PC-3 (cell line): ENCODE data around the gene DDX10. TPM values are rescaled to one million over a fixed set of nuclear protein-coding genes. Genes with fewer than 3 reads are reported as not detected.

Experiments used
- ATAC-seq: fragments of 200-7000 bp; cut with Tn5 transposase; 2 replicates; pipeline ENCODE4 v1.9.1; 2020; ENCODE audit warnings: mild to moderate bottlenecking, moderate library complexity
- BruUV-seq: library from RNA; stranded (reverse); fragments of 400-500 nt; replicated peaks from 2 replicates; lab custom pipeline; 2021; lab: Mats Ljungman, UMichigan
- CTCF ChIA-PET: fragments of 300-600 bp; sonication (Branson Sonifier 250); formaldehyde crosslinking; loops from one replicate; lab custom pipeline; 2022; ENCODE audit warnings: antibody characterized with exemption; lab: Charles Lee
- POLR2A ChIA-PET: fragments of 300-600 bp; sonication (Branson Sonifier 250); formaldehyde crosslinking; loops from one replicate; lab custom pipeline; 2022; ENCODE audit warnings: antibody characterized with exemption; ENCODE audit not compliant: unreplicated experiment; lab: Charles Lee
- DNase-seq: peaks from one replicate; pipeline ENCODE4 v3.0.0-alpha.2; 2015
- H2AFZ ChIP-seq: fragments of 300-600 bp; sonication (generic); 2 replicates; pipeline ENCODE4 v1.6.0; 2016; ENCODE audit warnings: antibody characterized with exemption, low read length
- H3F3A ChIP-seq: fragments of 300-600 bp; sonication (generic); one replicate; pipeline ENCODE4 v1.6.0; 2017; ENCODE audit warnings: antibody characterized with exemption, low read length, control low read depth, mild to moderate bottlenecking; ENCODE audit not compliant: unreplicated experiment
- H3K27ac ChIP-seq: fragments of 300-600 bp; sonication (generic); 2 replicates; pipeline ENCODE4 v1.5.1; 2016; ENCODE audit warnings: mild to moderate bottlenecking, low read length
- H3K27me3 ChIP-seq: fragments of 300-600 bp; sonication (generic); 2 replicates; pipeline ENCODE4 v1.6.1; 2016; ENCODE audit warnings: low read length, mixed read lengths
- H3K36me3 ChIP-seq: fragments of 300-600 bp; sonication (generic); 2 replicates; pipeline ENCODE4 v1.6.1; 2016; ENCODE audit warnings: low read depth, mixed run types, low read length, mixed read lengths
- H3K4me1 ChIP-seq: fragments of 300-600 bp; sonication (generic); 2 replicates; pipeline ENCODE4 v1.5.1; 2016; ENCODE audit warnings: low read length; ENCODE audit not compliant: insufficient read depth
- H3K4me2 ChIP-seq: fragments of 300-600 bp; sonication (generic); 2 replicates; pipeline ENCODE4 v1.6.0; 2016; ENCODE audit warnings: low read length
- H3K4me3 ChIP-seq: fragments of 300-600 bp; sonication (generic); 2 replicates; pipeline ENCODE4 v1.5.1; 2016; ENCODE audit warnings: mild to moderate bottlenecking, low read length, mixed read lengths
- H3K79me2 ChIP-seq: fragments of 300-600 bp; sonication (generic); 2 replicates; pipeline ENCODE4 v1.6.1; 2017; ENCODE audit warnings: low read length, mixed read lengths
- H3K9ac ChIP-seq: fragments of 300-600 bp; sonication (generic); 2 replicates; pipeline ENCODE4 v1.6.0; 2016; ENCODE audit warnings: mild to moderate bottlenecking, low read length
- H3K9me2 ChIP-seq: fragments of 300-600 bp; sonication (generic); replicated peaks from 2 replicates; pipeline ENCODE4 v1.6.1; 2016; ENCODE audit warnings: mixed run types, low read length, mixed read lengths
- H3K9me3 ChIP-seq: fragments of 300-600 bp; sonication (generic); 2 replicates; pipeline ENCODE4 v1.6.1; 2016; ENCODE audit warnings: low read length, mixed read lengths
- H4K20me1 ChIP-seq: fragments of 300-600 bp; sonication (generic); 2 replicates; pipeline ENCODE4 v1.6.1; 2016; ENCODE audit warnings: low read length, mixed read lengths
- EZH2 ChIP-seq: fragments of 300-600 bp; sonication (generic); IDR thresholded peaks from one replicate; pipeline ENCODE4 v1.6.1; 2017; ENCODE audit warnings: antibody characterized with exemption, mild to moderate bottlenecking, low read length; ENCODE audit not compliant: unreplicated experiment
- EZH2phosphoT487 ChIP-seq: fragments of 300-600 bp; sonication (generic); IDR thresholded peaks from 2 replicates; pipeline ENCODE4 v1.6.1; 2018; ENCODE audit warnings: mild to moderate bottlenecking, antibody characterized with exemption, low read length, borderline replicate concordance
- intact Hi-C: fragments of 100-400 bp; cut with micrococcal nuclease; formaldehyde crosslinking; loops from 2 replicates; pipeline ENCODE4 v1.9.0; 2023
- total RNA-seq: library from RNA; depleted of rRNA; stranded (reverse); fragments of >200 nt; gene quantifications from 2 replicates; pipeline ENCODE4 v1.2.3, GENCODE V29; 2014
- TF ChIP-seq, protein P1 (sequence below): fragments of 300-600 bp; sonication (generic); conservative IDR thresholded peaks from 2 replicates; pipeline ENCODE4 v1.5.1; 2017; ENCODE audit warnings: antibody characterized with exemption, low read depth, mild to moderate bottlenecking, low read length

Gene DDX10
- total RNA-seq, 1 experiment from 2014 or later: 55.2 TPM

DNA sequence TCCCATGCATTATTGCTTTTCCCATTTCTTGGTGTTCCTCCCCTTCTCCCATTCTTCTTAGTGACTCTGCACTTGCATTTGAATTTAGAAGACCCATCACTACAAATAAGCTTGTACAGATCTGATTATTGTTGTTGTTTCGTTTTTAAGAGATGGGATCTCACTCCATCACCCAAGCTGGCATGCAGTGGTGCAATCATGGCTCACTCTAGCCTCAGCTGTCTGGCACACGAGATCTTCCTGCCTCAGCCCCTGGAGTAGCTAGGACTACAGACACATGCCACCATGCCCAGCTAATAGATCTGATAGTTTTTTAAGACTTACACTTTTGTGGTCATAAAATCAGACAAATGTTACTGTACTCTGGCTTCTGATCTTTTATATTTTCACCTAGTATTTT is 252.1 kb downstream of the DDX10 start:
- Histone ChIP-seq H3K4me2 (no peak overlapping the region), H3K27ac (no peak overlapping the region)
- POLR2A ChIA-PET: no interaction called here

DNA sequence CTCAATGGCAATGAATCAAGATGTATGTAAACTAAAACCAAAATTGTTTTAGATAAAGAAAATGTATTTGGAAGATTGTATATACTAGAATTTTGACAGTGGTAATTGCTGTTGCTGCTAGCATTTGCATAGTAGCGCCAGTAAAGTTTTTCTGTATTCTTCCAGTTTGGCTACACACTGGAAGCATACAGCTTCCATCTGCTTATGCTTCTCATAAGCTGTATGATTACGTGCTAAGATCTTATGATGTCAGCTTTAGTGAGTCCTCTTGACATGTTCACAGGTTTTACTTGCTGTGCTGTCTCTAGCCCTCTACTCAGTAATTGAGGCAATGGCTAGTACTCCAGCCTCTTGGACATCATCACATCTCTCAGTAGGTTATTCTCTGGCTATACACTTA is 256.3 kb downstream of the DDX10 start:
- peaks cover 6% of the 10 kb centered on the region; the same call in 1 of the 2 replicates for H3K36me3 ChIP-seq
- ChIA-PET POLR2A (no interaction called here), CTCF (no interaction called here)
- H3K4me1 ChIP-seq: peaks cover 2% of the 10 kb centered on the region; the same call in 1 of the 2 replicates
- no peak overlapping the region for H2AFZ ChIP-seq
- BruUV-seq: no TSS peak
- no peak overlapping the region for H3K9ac ChIP-seq
- no peak overlapping the region for H3K4me2 ChIP-seq
- ATAC-seq (no peak), DNase-seq (no peak)
- no peaks in the 10 kb centered on the region for H3K9me2 ChIP-seq
- H3K9me3 ChIP-seq: no peaks in the 10 kb centered on the region
- TF ChIP-seq, protein P1, sequence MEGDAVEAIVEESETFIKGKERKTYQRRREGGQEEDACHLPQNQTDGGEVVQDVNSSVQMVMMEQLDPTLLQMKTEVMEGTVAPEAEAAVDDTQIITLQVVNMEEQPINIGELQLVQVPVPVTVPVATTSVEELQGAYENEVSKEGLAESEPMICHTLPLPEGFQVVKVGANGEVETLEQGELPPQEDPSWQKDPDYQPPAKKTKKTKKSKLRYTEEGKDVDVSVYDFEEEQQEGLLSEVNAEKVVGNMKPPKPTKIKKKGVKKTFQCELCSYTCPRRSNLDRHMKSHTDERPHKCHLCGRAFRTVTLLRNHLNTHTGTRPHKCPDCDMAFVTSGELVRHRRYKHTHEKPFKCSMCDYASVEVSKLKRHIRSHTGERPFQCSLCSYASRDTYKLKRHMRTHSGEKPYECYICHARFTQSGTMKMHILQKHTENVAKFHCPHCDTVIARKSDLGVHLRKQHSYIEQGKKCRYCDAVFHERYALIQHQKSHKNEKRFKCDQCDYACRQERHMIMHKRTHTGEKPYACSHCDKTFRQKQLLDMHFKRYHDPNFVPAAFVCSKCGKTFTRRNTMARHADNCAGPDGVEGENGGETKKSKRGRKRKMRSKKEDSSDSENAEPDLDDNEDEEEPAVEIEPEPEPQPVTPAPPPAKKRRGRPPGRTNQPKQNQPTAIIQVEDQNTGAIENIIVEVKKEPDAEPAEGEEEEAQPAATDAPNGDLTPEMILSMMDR: no peak
- no peak for TF ChIP-seq EZH2
- TF ChIP-seq EZH2phosphoT487: no peak
- no peak overlapping the region for H3K27ac ChIP-seq
- H3F3A ChIP-seq: no peaks in the 10 kb centered on the region
- intact Hi-C loops: no loop called here
- no peaks in the 10 kb centered on the region for H4K20me1 ChIP-seq
- no peaks in the 10 kb centered on the region for H3K79me2 ChIP-seq
- no peaks in the 10 kb centered on the region for H3K27me3 ChIP-seq
- H3K4me3 ChIP-seq: no peak overlapping the region

More for the DNA sequence above, 252.1 kb downstream of the DDX10 start:
- H3K4me3 ChIP-seq: no peak overlapping the region
- TF ChIP-seq, protein P1: no peak
- TF ChIP-seq EZH2 (no peak), EZH2phosphoT487 (no peak)
- no TSS peak for BruUV-seq
- intact Hi-C loops: no loop called here
- H3K9me2 ChIP-seq: no peaks in the 10 kb centered on the region
- H3K9ac ChIP-seq: no peak overlapping the region
- H3K36me3 ChIP-seq: peaks cover 6% of the 10 kb centered on the region; the same call in 1 of the 2 replicates
- CTCF ChIA-PET: no interaction called here
- peaks cover 5% of the 10 kb centered on the region; the same call in 1 of the 2 replicates for H3K4me1 ChIP-seq
- H3F3A ChIP-seq: no peaks in the 10 kb centered on the region
- H3K9me3 ChIP-seq: no peaks in the 10 kb centered on the region
- DNase-seq (no peak), ATAC-seq (no peak)
- H3K79me2 ChIP-seq: no peaks in the 10 kb centered on the region
- no peak overlapping the region for H2AFZ ChIP-seq
- H4K20me1 ChIP-seq: no peaks in the 10 kb centered on the region
- no peaks in the 10 kb centered on the region for H3K27me3 ChIP-seq

DNA sequence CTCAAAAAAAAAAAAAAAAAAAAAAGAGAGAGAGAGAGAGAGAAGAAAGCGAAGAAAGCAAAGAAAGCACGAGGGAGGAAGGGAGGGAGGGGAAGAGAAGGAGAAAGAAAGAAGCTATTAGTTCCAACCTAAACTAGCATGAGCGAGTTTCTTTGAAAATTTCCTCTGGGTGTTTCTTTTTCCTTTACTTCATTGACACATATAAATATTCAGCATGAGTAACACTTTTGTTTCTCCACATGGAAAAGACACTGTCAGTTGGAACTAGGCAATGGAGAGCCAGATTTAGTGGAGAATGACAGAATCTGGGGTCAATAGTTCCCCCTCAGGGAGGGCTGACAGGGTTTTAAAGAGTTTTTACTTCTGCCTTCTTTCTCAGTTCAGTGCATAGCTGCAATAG is 257.4 kb downstream of the DDX10 start:
- peaks cover 6% of the 10 kb centered on the region; the same call in 1 of the 2 replicates for H3K36me3 ChIP-seq
- POLR2A ChIA-PET: no interaction called here
- no peaks in the 10 kb centered on the region for H3K79me2 ChIP-seq
- TF ChIP-seq EZH2 (no peak), EZH2phosphoT487 (no peak)
- TF ChIP-seq, protein P1: no peak
- no peak overlapping the region for H3K9ac ChIP-seq
- H3K9me2 ChIP-seq: no peaks in the 10 kb centered on the region
- no peaks in the 10 kb centered on the region for H3K4me1 ChIP-seq
- H3K9me3 ChIP-seq: no peaks in the 10 kb centered on the region
- no peaks in the 10 kb centered on the region for H3F3A ChIP-seq
- no peak overlapping the region for H2AFZ ChIP-seq
- no peak overlapping the region for H3K4me3 ChIP-seq
- intact Hi-C loops: no loop called here
- no TSS peak for BruUV-seq
- ATAC-seq (no peak), DNase-seq (no peak)
- H3K4me2 ChIP-seq: no peak overlapping the region
- CTCF ChIA-PET: no interaction called here
- no peak overlapping the region for H3K27ac ChIP-seq
- H3K27me3 ChIP-seq: no peaks in the 10 kb centered on the region
- H4K20me1 ChIP-seq: no peaks in the 10 kb centered on the region
